Measurements from ENCODE around the gene UBE3C.

Gene UBE3C

GRCh38 chr7:157183832-157184231, 45.1 kb downstream of the UBE3C start:
- DNase-seq = no peak

- no peak for DNase-seq
These were observed 49.5 kb downstream of the UBE3C start for GRCh38 chr7:157188091-157188665.

- no peak for DNase-seq
These were observed 50.7 kb downstream of the UBE3C start for GRCh38 chr7:157189405-157189804.

GRCh38 chr7:157192861-157193260, 54.1 kb downstream of the UBE3C start:
- no peak for DNase-seq

- DNase-seq = no peak
These were observed 54.5 kb downstream of the UBE3C start for GRCh38 chr7:157193274-157193673.

- DNase-seq = no peak
These were observed 56.2 kb downstream of the UBE3C start for GRCh38 chr7:157194948-157195347.

- no peak for DNase-seq
These were observed 57.1 kb downstream of the UBE3C start for GRCh38 chr7:157195868-157196267.

GRCh38 chr7:157204134-157204533, 65.4 kb downstream of the UBE3C start:
- DNase-seq = peak; percentile 47

GRCh38 chr7:157205438-157205837, 66.7 kb downstream of the UBE3C start:
- DNase-seq = no peak

- no peak for DNase-seq
These were observed 70.1 kb downstream of the UBE3C start for GRCh38 chr7:157208571-157209413.

- DNase-seq = no peak
These were observed 72.0 kb downstream of the UBE3C start for GRCh38 chr7:157210682-157211081.

- DNase-seq = peak; percentile 75
These were observed 73.0 kb downstream of the UBE3C start for GRCh38 chr7:157211690-157212089.

GRCh38 chr7:157219154-157219553, 80.4 kb downstream of the UBE3C start:
- peak; percentile 56 for DNase-seq

- DNase-seq = no peak
These were observed 82.3 kb downstream of the UBE3C start for GRCh38 chr7:157220916-157221569.

- no peak for DNase-seq
These were observed 84.0 kb downstream of the UBE3C start for GRCh38 chr7:157222687-157223086.

GRCh38 chr7:157224627-157225026, 85.9 kb downstream of the UBE3C start:
- DNase-seq = peak; percentile 23

- DNase-seq = no peak
These were observed 90.2 kb downstream of the UBE3C start for GRCh38 chr7:157228864-157229422.

GRCh38 chr7:157233677-157234076, 95.0 kb downstream of the UBE3C start:
- no peak for DNase-seq

GRCh38 chr7:157234271-157234670, 95.5 kb downstream of the UBE3C start:
- DNase-seq = no peak

- no peak for DNase-seq
These were observed 96.9 kb downstream of the UBE3C start for GRCh38 chr7:157235357-157236333.

- no peak for DNase-seq
These were observed 99.4 kb downstream of the UBE3C start for GRCh38 chr7:157238087-157238486.

GRCh38 chr7:157239571-157240270, 101.0 kb downstream of the UBE3C start:
- DNase-seq = no peak

Data from MV-4-11 (cell line).